AG04450 (cell line): ENCODE measurements around the gene BEST4. TPM values are rescaled to one million over a fixed set of nuclear protein-coding genes. Genes with fewer than 3 reads are reported as not detected.
"Not testable (repeated sequence)": the region's sequence is repeated elsewhere in the genome, so short reads cannot be mapped to it uniquely, and the experiment has no call there.

Source experiments
- CTCF ChIA-PET: fragments of 300-600, 350-600 bp; formaldehyde crosslinking; extraction: SDS; loops from one replicate; lab custom pipeline; 2022; ENCODE audit warnings: antibody characterized with exemption, inconsistent platforms; lab: Charles Lee
- POLR2A ChIA-PET: fragments of 350-600 bp; formaldehyde crosslinking; extraction: SDS; loops from one replicate; lab custom pipeline; 2021; ENCODE audit warnings: antibody characterized with exemption, inconsistent platforms; lab: Yijun Ruan, JAX
- DNase-seq: peaks from one replicate; pipeline ENCODE4 v3.0.0-alpha.2; 2011; ENCODE audit warnings: low read depth, low spot score
- H3K27ac ChIP-seq: one replicate; pipeline ENCODE4 v1.5.1; 2012; ENCODE audit warnings: low read depth, low read length, control low read depth
- H3K27me3 ChIP-seq: one replicate; pipeline ENCODE4 v1.6.0; 2012; ENCODE audit warnings: low read length; ENCODE audit not compliant: control insufficient read depth, insufficient read depth
- H3K4me3 ChIP-seq: 2 replicates; pipeline ENCODE4 v1.5.1; 2011; ENCODE audit warnings: mild to moderate bottlenecking, low read depth, low read length, control low read depth
- H3K9me3 ChIP-seq: 2 replicates; pipeline ENCODE4 v1.5.1; 2012; ENCODE audit warnings: low read length; ENCODE audit not compliant: control insufficient read depth, insufficient read depth
- CTCF ChIP-seq: IDR thresholded peaks from 2 replicates; pipeline ENCODE4 v1.5.1; 2011; ENCODE audit warnings: low read depth, low read length, control low read depth, inconsistent platforms
- polyA plus RNA-seq: library from polyadenylated mRNA; depleted of rRNA; stranded (reverse); fragments of >200 nt; gene quantifications from 2 replicates; pipeline ENCODE4 v1.2.3, GENCODE V29; 2011

Gene BEST4
- polyA plus RNA-seq, 1 experiment = 0.07 TPM

DNA sequence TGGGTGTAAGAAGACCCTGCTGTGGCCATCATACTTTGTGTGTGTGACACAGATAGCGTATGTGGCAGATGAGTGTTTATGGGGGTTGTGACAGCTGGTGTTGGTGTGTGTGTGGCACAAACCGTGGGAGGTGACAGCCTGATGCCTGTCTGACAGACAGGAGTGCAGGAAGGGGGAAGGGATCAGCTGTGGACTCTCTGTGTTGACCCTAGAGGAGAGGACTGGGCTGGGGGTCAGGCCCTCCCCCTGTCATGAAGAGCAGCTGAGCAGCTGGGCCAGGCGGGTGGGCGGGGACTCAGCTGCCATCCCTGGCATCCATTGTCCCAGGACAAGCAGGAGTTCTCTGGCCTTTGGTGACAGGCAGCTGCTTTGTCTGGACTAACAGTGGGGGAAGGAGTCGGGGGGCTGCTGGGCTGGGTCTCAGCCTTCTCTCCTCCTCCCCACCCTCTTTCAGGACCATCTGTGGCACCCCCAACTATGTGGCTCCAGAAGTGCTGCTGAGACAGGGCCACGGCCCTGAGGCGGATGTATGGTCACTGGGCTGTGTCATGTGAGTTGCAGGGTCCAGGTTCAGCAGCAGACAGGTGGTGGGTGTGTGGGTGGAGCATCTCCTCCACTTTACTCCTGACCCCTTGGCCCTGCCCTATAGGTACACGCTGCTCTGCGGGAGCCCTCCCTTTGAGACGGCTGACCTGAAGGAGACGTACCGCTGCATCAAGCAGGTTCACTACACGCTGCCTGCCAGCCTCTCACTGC is 14.5 kb upstream of the BEST4 start:
- POLR2A ChIA-PET = interaction anchor here (0.8 kb wide), 2 partner anchors 17 to 21 kb away, joined by 3 read pairs; no protein-coding TSS in a partner anchor
- no peak for TF ChIP-seq CTCF
- Histone ChIP-seq H3K27ac (peak overlapping the region; percentile 11), H3K27me3 (no peaks in the 10 kb centered on the region), H3K4me3 (peak overlapping the region; percentile 77), H3K9me3 (no peaks in the 10 kb centered on the region; the same call in 1 of the 2 replicates)
- CTCF ChIA-PET = no interaction called here
- no peak for DNase-seq

DNA sequence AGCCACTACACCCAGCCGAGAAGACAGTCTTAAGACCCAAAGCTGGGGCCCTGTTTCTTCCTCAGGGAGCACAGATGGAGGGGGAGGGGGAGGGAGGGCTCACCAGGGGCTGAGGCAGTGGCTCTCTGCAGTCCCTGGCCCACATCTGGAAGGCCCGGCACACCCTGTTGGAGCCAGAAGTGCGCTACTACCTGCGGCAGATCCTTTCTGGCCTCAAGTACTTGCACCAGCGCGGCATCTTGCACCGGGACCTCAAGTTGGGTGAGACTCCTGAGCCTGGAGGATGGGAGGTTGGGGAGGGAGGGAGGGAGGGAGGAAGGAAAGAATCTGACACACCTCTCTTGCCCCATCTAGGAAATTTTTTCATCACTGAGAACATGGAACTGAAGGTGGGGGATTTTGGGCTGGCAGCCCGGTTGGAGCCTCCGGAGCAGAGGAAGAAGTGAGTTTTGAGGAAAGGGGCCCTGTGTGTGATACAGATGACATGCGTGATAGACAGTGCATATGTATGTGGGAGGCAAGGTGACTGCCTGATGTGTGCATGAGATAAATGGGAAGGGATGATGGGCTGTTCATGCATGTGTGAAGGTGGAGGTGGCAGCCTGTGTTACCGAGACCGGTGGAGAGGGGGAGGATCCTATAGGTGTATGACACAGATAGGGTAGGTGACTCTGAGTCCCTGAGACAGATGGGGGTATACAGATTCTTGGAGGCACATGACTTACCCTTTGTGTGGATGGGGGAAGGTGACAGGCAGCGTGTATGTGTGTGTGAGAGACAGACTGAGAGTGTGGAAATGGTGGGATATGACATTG is 13.7 kb upstream of the BEST4 start:
- H3K27ac ChIP-seq = peak overlapping the region; percentile 11
- ChIA-PET POLR2A (interaction anchor here (0.7 to 2.9 kb wide), 6 partner anchors 7 to 720 kb away, joined by 3 to 81 read pairs (median 12); partner anchors contain the start of genes BTBD19 and PRDX1), CTCF (interaction anchor here (1.8 kb wide), 1 partner anchor 7 kb away, joined by 20 read pairs; the partner anchor contains the start of gene BTBD19)
- H3K4me3 ChIP-seq = peak overlapping the region; percentile 77
- no peak for TF ChIP-seq CTCF
- DNase-seq = no peak
- H3K27me3 ChIP-seq = no peaks in the 10 kb centered on the region
- no peaks in the 10 kb centered on the region; the same call in 1 of the 2 replicates for H3K9me3 ChIP-seq

GRCh38 chr1:44799770-44800584 is 12.0 kb upstream of the BEST4 start, which contains the start of gene PLK3:
Gene PLK3 (plus strand): TSS chr1:44800377. CDS start chr1:44800464, 87 bp downstream.
- H3K9me3 ChIP-seq = no peaks in the 10 kb centered on the region; the same call in 1 of the 2 replicates
- CTCF ChIA-PET = interaction anchor here (0.6 to 1.8 kb wide), 19 partner anchors 9 to 497 kb away, joined by 3 to 20 read pairs (median 4); partner anchors contain the start of genes BEST4, BTBD19, EIF2B3 and RPS8
- no peaks in the 10 kb centered on the region for H3K27me3 ChIP-seq
- POLR2A ChIA-PET = interaction anchor here (0.6 to 2.9 kb wide), 22 partner anchors 9 to 722 kb away, joined by 3 to 81 read pairs (median 6); partner anchors contain the start of genes BTBD19, HECTD3, MUTYH and PRDX1
- H3K27ac ChIP-seq = peak within 1 kb of the TSS; percentile 92
- peak; percentile 95 for DNase-seq
- TF ChIP-seq CTCF = peak; percentile 93
- peak within 1 kb of the TSS; percentile 85 for H3K4me3 ChIP-seq

DNA sequence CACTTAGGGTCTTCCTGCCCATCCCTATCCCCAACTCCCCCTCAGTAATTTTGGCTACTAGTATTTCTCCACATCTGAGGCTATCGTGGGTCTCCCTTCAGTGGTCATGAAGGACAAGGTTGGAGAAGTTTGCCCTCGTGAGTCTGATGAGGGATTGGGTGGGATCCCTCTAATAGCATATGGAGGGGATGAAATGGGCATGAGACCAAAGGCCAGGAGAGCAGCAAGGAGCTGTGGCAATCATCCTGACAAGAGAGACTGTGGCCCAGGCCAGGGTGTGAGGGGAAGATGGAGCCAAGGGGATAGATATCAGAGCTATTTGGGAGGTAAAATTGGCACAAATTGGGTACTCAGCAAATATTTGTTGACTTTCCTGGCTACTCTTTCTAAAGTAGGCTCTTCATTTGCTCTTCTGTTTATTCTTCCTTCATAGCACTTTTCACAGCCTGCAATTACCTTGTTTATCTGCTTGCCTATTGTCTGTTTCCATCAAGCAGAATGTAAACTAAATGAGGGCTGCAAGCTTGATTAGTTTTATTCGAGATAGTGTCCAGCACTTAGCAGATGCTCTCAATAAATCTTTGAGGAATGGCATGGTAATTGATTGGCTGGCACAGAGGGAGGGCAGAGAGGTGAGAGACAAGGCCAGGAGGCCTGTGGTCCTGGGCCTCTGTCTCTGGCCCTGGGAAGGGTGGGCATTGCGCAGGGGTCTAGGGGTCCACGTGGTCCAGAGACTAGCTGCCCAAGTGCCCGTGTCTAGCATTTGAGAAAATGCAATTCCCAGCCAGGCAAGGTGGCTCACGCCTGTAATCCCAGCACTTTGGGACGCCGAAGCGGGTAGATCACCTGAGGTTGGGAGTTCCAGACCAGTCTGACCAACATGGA is 10.8 kb upstream of the BEST4 start:
- TF ChIP-seq CTCF = no peak
- H3K4me3 ChIP-seq = no peak overlapping the region
- ChIA-PET CTCF (interaction anchor here (0.9 to 1.3 kb wide), 4 partner anchors 10 to 216 kb away, joined by 3 to 5 read pairs (median 4); partner anchors contain the start of gene BTBD19), POLR2A (interaction anchor here (2.2 to 2.9 kb wide), 2 partner anchors 20 to 23 kb away, joined by 23 to 81 read pairs; partner anchors contain the start of gene RPS8)
- H3K9me3 ChIP-seq = no peaks in the 10 kb centered on the region; the same call in 1 of the 2 replicates
- H3K27ac ChIP-seq = no peak overlapping the region
- H3K27me3 ChIP-seq = no peaks in the 10 kb centered on the region
- DNase-seq = no peak

GRCh38 chr1:44797886-44798285 is 9.9 kb upstream of the BEST4 start:
- H3K27ac ChIP-seq, H3K27me3 ChIP-seq, H3K9me3 ChIP-seq, H3K4me3 ChIP-seq, DNase-seq, POLR2A ChIA-PET: not testable (repeated sequence)
- CTCF ChIA-PET = interaction anchor here (0.6 kb wide), 2 partner anchors 10 to 65 kb away, joined by 3 read pairs; partner anchors contain the start of gene BTBD19
